ENCODE results near the gene FAM236B. TPM values are rescaled to one million over a fixed set of nuclear protein-coding genes. Genes with fewer than 3 reads are reported as not detected.

Gene FAM236B
- total RNA-seq (2014; rRNA removed; shearing (Covaris generic)) = not detected in 2 replicates

GRCh38 chrX:72782560-72782959 lies at the start of gene FAM236B:
FAM236B (minus strand) TSS chrX:72782660; CDS start chrX:72782560, 100 bp downstream.

GRCh38 chrX:72808110-72808509 lies 25.6 kb upstream of the FAM236B start, which contains the start of gene FAM236D:
FAM236D (minus strand) TSS chrX:72808210; CDS start chrX:72808110, 100 bp downstream.

DNA sequence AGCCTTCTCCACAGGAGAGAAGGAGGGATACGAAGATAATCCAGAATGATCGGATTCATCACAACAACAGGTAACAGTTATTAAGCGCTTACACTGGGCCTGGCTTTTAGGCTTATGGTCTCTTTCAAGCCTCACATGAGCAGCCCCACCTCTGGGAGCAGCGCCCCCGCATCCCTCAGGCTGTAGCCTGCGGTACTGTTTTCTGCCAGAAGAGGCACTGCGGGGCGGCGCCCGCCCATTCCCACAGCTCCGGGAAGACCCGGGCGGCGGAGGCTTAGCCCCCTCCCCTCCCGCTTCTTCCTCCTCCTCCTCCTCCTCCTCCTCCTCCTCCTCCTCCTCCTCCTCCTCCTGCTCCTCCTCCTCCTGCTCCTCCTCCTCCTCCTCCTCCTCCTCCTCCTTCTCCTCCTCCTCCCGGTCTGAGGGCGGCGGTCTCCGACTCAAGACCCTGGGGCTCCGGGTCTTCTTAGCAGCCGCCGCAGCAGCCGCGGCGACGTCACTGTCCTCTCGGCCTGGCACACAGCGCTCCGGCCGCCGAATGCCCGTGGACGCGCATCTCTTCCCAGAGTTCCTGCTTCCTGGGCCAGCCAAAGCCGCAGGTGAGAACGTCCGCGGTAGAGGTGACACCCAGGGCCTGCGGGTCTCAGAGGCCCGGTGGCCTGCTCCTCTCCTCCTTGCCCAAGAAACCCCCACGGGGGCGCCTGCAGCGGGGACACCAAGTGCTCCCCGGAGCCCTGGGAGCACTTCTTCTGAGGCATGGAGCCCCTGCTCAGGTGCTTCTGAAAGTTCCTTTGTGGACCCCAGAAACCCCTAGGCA lies 5.6 kb downstream of the FAM236B start, which contains the start of gene DMRTC1B:
Gene DMRTC1B (plus strand): TSS at position 238 of the 814 bp plus-strand sequence. CDS start 68,246 bp downstream, outside the sequence.

Small RNAs within 50 kb of the gene (small RNA-seq; reads per million reads assigned to genes)
- not detected for gene RNU1-112P

Other genes starting within 250 kb of the FAM236B start
- gene HDAC8, start 209.8 kb downstream of the FAM236B start, total RNA-seq (2014; rRNA removed; shearing (Covaris generic)) = 32.4 and 37.5 TPM in 2 replicates
- 9.1 and 11.1 TPM in 2 replicates for gene PHKA1, start 68.4 kb downstream of the FAM236B start, total RNA-seq (2014; rRNA removed; shearing (Covaris generic))
- not detected in 2 replicates for gene DMRTC1B, start 5.8 kb downstream of the FAM236B start, total RNA-seq (2014; rRNA removed; shearing (Covaris generic))
- gene FAM236D, start 25.6 kb upstream of the FAM236B start, total RNA-seq (2014; rRNA removed; shearing (Covaris generic)) = not detected in 2 replicates
- gene FAM236C, start 130.0 kb upstream of the FAM236B start, total RNA-seq (2014; rRNA removed; shearing (Covaris generic)) = not detected in 2 replicates
- not detected in 2 replicates for gene FAM236A, start 155.5 kb upstream of the FAM236B start, total RNA-seq (2014; rRNA removed; shearing (Covaris generic))
- not detected in 2 replicates for gene DMRTC1, start 161.2 kb upstream of the FAM236B start, total RNA-seq (2014; rRNA removed; shearing (Covaris generic))
- gene PABPC1L2B, start 220.3 kb upstream of the FAM236B start, total RNA-seq (2014; rRNA removed; shearing (Covaris generic)) = 0.19 TPM in 1 of 2 replicates, not detected in the other